Suprapubic skin (tissue), 3 donors: ENCODE results near the gene WWOX.

ENCODE experiments used
- POLR2A ChIP-seq, 2 donors: fragments of 450-650 bp; IDR thresholded peaks; one replicate each; pipeline ENCODE4 v1.6.1; 2017; ENCODE audit warnings: antibody characterized with exemption in 2 of 2, mild to moderate bottlenecking in 2 of 2, moderate library complexity in 2 of 2
- TF ChIP-seq, protein P1 (sequence below), 2 donors: fragments of 200-600 bp in 1 of 2; fragments of 450-650 bp in 1 of 2; sonication (generic) in 1 of 2; IDR thresholded peaks; one replicate each; pipeline ENCODE4 v1.5.1; 2016 to 2019; ENCODE audit warnings: antibody characterized with exemption in 2 of 2, mild to moderate bottlenecking in 1 of 2, moderate library complexity in 1 of 2

GRCh38 chr16:78364556-78364880, 265.1 kb downstream of the WWOX start:
- TF ChIP-seq, protein P1, sequence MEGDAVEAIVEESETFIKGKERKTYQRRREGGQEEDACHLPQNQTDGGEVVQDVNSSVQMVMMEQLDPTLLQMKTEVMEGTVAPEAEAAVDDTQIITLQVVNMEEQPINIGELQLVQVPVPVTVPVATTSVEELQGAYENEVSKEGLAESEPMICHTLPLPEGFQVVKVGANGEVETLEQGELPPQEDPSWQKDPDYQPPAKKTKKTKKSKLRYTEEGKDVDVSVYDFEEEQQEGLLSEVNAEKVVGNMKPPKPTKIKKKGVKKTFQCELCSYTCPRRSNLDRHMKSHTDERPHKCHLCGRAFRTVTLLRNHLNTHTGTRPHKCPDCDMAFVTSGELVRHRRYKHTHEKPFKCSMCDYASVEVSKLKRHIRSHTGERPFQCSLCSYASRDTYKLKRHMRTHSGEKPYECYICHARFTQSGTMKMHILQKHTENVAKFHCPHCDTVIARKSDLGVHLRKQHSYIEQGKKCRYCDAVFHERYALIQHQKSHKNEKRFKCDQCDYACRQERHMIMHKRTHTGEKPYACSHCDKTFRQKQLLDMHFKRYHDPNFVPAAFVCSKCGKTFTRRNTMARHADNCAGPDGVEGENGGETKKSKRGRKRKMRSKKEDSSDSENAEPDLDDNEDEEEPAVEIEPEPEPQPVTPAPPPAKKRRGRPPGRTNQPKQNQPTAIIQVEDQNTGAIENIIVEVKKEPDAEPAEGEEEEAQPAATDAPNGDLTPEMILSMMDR (IDR thresholded peaks at IDR 0.05) = no peak
- TF ChIP-seq POLR2A (IDR thresholded peaks at IDR 0.05) = no peak
